BLaER1 (cell line): ENCODE results near the gene OR51B6.

Source experiments
- H3K27ac ChIP-seq: shearing (Covaris generic); formaldehyde crosslinking; 2 replicates; pipeline ENCODE4 v1.8.1; 2022
- H3K27me3 ChIP-seq: shearing (Covaris generic); formaldehyde crosslinking; 2 replicates; pipeline ENCODE4 v1.8.1; 2022
- H3K36me3 ChIP-seq: shearing (Covaris generic); formaldehyde crosslinking; 2 replicates; pipeline ENCODE4 v1.8.1; 2022
- H3K4me1 ChIP-seq: shearing (Covaris generic); formaldehyde crosslinking; 2 replicates; pipeline ENCODE4 v1.8.1; 2022
- H3K4me2 ChIP-seq: shearing (Covaris generic); formaldehyde crosslinking; 2 replicates; pipeline ENCODE4 v1.8.1; 2022
- H3K4me3 ChIP-seq: shearing (Covaris generic); formaldehyde crosslinking; 2 replicates; pipeline ENCODE4 v1.8.1; 2022
- H3K9ac ChIP-seq: shearing (Covaris generic); formaldehyde crosslinking; 2 replicates; pipeline ENCODE4 v1.8.1; 2022
- H3K9me3 ChIP-seq: shearing (Covaris generic); formaldehyde crosslinking; 2 replicates; pipeline ENCODE4 v1.8.1; 2022
- H4K20me1 ChIP-seq: shearing (Covaris generic); formaldehyde crosslinking; 2 replicates; pipeline ENCODE4 v1.8.1; 2022
- Cebpa-rat ChIP-seq: shearing (Covaris generic); IDR thresholded peaks from 2 replicates; pipeline ENCODE4 v1.8.1; 2022

OR51B6 gene

GRCh38 chr11:5390210-5390609 is 38.9 kb downstream of the OR51B6 start:
- Histone ChIP-seq H3K9me3 (no peaks in the 10 kb centered on the region), H3K27me3 (no peaks in the 10 kb centered on the region), H3K9ac (no peak overlapping the region), H3K4me3 (no peak overlapping the region), H3K36me3 (no peaks in the 10 kb centered on the region), H3K4me1 (no peaks in the 10 kb centered on the region), H4K20me1 (no peaks in the 10 kb centered on the region), H3K27ac (no peak overlapping the region), H3K4me2 (no peak overlapping the region)
- no peak for TF ChIP-seq Cebpa-rat

GRCh38 chr11:5394091-5394490 is 42.8 kb downstream of the OR51B6 start:
- no peak overlapping the region for H3K4me3 ChIP-seq
- no peaks in the 10 kb centered on the region for H3K4me1 ChIP-seq
- H3K27me3 ChIP-seq = no peaks in the 10 kb centered on the region
- H3K9ac ChIP-seq = no peak overlapping the region
- H4K20me1 ChIP-seq = no peaks in the 10 kb centered on the region
- H3K9me3 ChIP-seq = no peaks in the 10 kb centered on the region
- no peak for TF ChIP-seq Cebpa-rat
- H3K4me2 ChIP-seq = no peak overlapping the region
- H3K27ac ChIP-seq = no peak overlapping the region
- H3K36me3 ChIP-seq = no peaks in the 10 kb centered on the region

GRCh38 chr11:5398936-5399335 is 47.6 kb downstream of the OR51B6 start:
- H3K36me3 ChIP-seq = no peaks in the 10 kb centered on the region
- H3K4me1 ChIP-seq = no peaks in the 10 kb centered on the region
- no peaks in the 10 kb centered on the region for H4K20me1 ChIP-seq
- H3K27me3 ChIP-seq = no peaks in the 10 kb centered on the region
- no peak for TF ChIP-seq Cebpa-rat
- no peak overlapping the region for H3K4me2 ChIP-seq
- H3K27ac ChIP-seq = no peak overlapping the region
- no peaks in the 10 kb centered on the region for H3K9me3 ChIP-seq
- no peak overlapping the region for H3K9ac ChIP-seq
- H3K4me3 ChIP-seq = no peak overlapping the region
